Prostate gland (tissue), 2 donors: Measurements from ENCODE around the gene COA8. TPM values are rescaled to one million over a fixed set of nuclear protein-coding genes. Genes with fewer than 3 reads are reported as not detected.
A peak's percentile ranks its signal among the peaks of the same experiment; 100 is the strongest.

Experiments
- DNase-seq: peaks from one replicate; pipeline ENCODE4 v3.0.0-alpha.2; 2019; ENCODE audit warnings: low spot score
- H3K27ac ChIP-seq, 2 donors: fragments of 200-600 bp; sonication (generic); 2 replicates each; pipeline ENCODE4 v1.5.1; 2017 to 2019
- H3K27me3 ChIP-seq: fragments of 200-600 bp; sonication (generic); replicated peaks from 2 replicates; pipeline ENCODE4 v1.5.1; 2019; ENCODE audit not compliant: insufficient read depth
- H3K36me3 ChIP-seq, 2 donors: fragments of 200-600 bp; sonication (generic); 1 replicate in 1 of 2; 2 replicates in 1 of 2; pipeline versions ENCODE4 v1.5.1 to v1.8.1; 2017 to 2019
- H3K4me1 ChIP-seq: fragments of 200-600 bp; sonication (generic); replicated peaks from 2 replicates; pipeline ENCODE4 v1.5.1; 2019
- H3K4me3 ChIP-seq, 2 donors: fragments of 200-600 bp; sonication (generic); 2 replicates each; pipeline ENCODE4 v1.5.1; 2017 to 2019
- H3K9me3 ChIP-seq: fragments of 200-600 bp; sonication (generic); 2 replicates; pipeline ENCODE4 v1.5.1; 2017
- CTCF ChIP-seq, 4 experiments: fragments of 200-600 bp in 2 of 4; fragments of 450-650 bp in 2 of 4; sonication (generic) in 2 of 4; IDR thresholded peaks; 1 replicate in 3 of 4; 2 replicates in 1 of 4; pipeline ENCODE4 v1.5.1; 2016 to 2019; ENCODE audit warnings: antibody characterized with exemption in 4 of 4, mild to moderate bottlenecking in 2 of 4, moderate library complexity in 2 of 4
- POLR2A ChIP-seq: fragments of 450-650 bp; IDR thresholded peaks from one replicate; pipeline ENCODE4 v1.6.1; 2016; ENCODE audit warnings: antibody characterized with exemption, mild to moderate bottlenecking
- POLR2AphosphoS5 ChIP-seq: sonication (generic); formaldehyde crosslinking; IDR thresholded peaks from one replicate; pipeline ENCODE4 v1.6.1; 2017; ENCODE audit warnings: antibody characterized with exemption
- WGBS: methylation state at CpG from one replicate; pipeline ENCODE4 v1.1.5; 2018; 5-methylcytosine and 5-hydroxymethylcytosine counted together
- intact Hi-C: fragments of 100-400 bp; cut with DNase I; formaldehyde crosslinking; loops from one replicate; pipeline ENCODE4 v1.14.2; 2022
- total RNA-seq, 2 donors: library from RNA; depleted of rRNA; stranded (reverse); fragments of >200 nt; gene quantifications; one replicate each; pipeline ENCODE4 v1.1.0, GENCODE V29; 2016

COA8 gene
- total RNA-seq, 2 donors from 2014 or later, result 24.3 to 24.9 TPM

DNA sequence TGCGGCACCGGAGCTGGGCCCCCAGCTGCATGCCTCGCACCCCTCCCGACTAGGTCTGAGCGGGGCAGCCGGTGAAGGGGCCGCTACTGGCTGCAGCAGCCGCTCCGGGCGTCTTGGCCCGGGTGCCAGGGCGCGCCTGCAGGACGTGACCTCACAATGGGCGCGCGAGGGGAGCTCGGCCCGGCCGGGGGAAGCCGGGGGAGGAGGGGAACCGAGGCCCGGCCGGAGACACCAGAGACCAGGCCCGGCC is 656 bp upstream of the COA8 start:
- H3K27ac ChIP-seq, result peak overlapping the region; percentile 84 to 97
- peaks cover 14% of the 10 kb centered on the region for H3K4me1 ChIP-seq
- intact Hi-C loops, result loop anchor here (10.0 kb wide), 1 partner anchor 153 kb away; the partner anchor contains the start of genes XRCC3 and ZFYVE21
- no peaks in the 10 kb centered on the region for H3K27me3 ChIP-seq
- H3K4me3 ChIP-seq, result peak overlapping the region; percentile 88 to 96
- no peaks in the 10 kb centered on the region for H3K9me3 ChIP-seq
- WGBS, result 0% methylated on average over 23 of the region's 25 CpGs
- no peaks in the 10 kb centered on the region for H3K36me3 ChIP-seq
- DNase-seq, result no peak
- no peak for TF ChIP-seq CTCF (IDR thresholded peaks at IDR 0.05)
- TF ChIP-seq POLR2A, result no peak
- no peak for TF ChIP-seq POLR2AphosphoS5

DNA sequence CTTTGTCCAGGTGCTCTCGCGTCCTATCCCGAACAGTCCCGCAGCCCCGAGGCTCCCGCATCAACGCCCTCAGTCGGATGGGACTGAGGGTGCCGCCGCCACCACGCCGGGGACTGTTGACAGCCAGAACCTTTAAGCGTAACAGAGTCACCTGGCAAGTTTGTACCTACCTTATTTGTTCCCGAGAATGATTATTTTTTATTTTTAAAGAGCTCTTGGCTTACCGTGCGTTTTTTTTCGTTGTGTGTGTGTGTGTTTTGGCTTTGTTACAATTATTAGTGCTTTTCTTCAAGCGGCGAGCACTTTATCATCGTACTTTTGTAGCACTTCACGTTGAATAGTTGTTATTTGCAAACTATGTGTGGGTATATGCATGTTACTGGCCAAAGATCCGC is 463 bp downstream of the COA8 start:
- peak overlapping the region; percentile 88 to 96 for H3K4me3 ChIP-seq
- no peaks in the 10 kb centered on the region for H3K36me3 ChIP-seq
- no peaks in the 10 kb centered on the region for H3K27me3 ChIP-seq
- H3K27ac ChIP-seq, result peak overlapping the region; percentile 84 to 97
- no peaks in the 10 kb centered on the region for H3K9me3 ChIP-seq
- intact Hi-C loops, result loop anchor here (10.0 kb wide), 1 partner anchor 152 kb away; the partner anchor contains the start of genes XRCC3 and ZFYVE21
- under 1% methylated on average over 22 of the region's 22 CpGs for WGBS
- TF ChIP-seq POLR2A (no peak), POLR2AphosphoS5 (no peak), CTCF (IDR thresholded peaks at IDR 0.05) (no peak)
- peaks cover 12% of the 10 kb centered on the region for H3K4me1 ChIP-seq
- no peak for DNase-seq

DNA sequence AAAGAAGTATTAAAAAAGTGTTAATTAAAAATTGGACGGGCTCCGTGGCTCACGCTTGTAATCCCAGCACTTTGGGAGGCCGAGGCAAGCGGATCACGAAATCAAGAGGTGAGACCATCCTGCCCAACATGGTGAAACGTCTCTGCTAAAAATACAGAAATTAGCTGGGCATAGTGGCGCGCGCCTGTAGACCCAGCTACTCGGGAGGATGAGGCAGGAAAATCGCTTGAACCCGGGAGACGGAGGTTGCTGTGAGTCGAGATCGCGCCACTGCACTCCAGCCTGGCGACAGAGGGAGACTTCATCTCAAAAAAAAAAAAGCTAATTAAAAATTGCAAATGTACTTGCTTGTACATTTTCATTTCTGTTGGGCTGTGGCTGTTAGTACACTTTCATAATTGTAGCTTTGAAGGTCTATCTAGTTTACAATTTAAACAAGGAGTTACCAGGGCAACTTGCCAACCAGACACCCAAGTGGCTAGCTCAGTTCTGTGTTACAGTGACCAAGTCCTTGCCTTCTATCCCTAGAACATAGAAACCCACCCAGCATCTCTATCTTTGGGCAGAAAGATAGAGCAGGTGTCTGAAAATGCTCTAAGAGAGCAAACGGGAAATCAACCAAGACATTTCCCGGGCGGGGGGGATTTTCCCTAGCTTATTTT is 1.2 kb downstream of the COA8 start:
- TF ChIP-seq CTCF (IDR thresholded peaks at IDR 0.05) (no peak), POLR2AphosphoS5 (no peak), POLR2A (no peak)
- Histone ChIP-seq H3K27ac (no peak overlapping the region), H3K36me3 (no peaks in the 10 kb centered on the region), H3K4me3 (peak overlapping the region; percentile 88 to 96), H3K4me1 (peaks cover 7% of the 10 kb centered on the region), H3K9me3 (no peaks in the 10 kb centered on the region), H3K27me3 (no peaks in the 10 kb centered on the region)
- WGBS, result 59% methylated on average over 21 of the region's 21 CpGs
- DNase-seq, result no peak
- intact Hi-C loops, result loop anchor here (10.0 kb wide), 1 partner anchor 151 kb away; the partner anchor contains the start of genes XRCC3 and ZFYVE21

DNA sequence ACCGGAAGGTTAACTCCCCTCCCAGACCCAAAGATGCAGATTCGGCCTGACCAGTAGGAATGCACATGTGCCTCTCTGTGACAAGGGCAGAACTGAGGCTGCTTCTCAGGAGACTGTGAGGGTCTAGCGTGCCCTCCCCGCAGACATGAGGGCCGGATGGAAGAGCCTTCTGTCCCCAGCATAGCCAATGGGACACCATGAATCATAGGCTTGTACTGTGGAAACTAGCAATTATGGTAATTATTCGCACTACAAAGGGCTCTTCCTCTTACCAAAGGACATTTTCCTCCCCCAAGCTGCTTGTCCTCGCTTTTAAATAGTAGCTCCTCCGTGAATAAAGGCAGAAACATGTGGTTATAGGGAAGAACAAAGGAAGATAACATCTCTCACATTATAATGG is 6.2 kb downstream of the COA8 start:
- 53% methylated on average over 8 of the region's 8 CpGs for WGBS
- DNase-seq, result no peak
- H3K4me3 ChIP-seq, result no peak overlapping the region
- no peaks in the 10 kb centered on the region for H3K27me3 ChIP-seq
- no peaks in the 10 kb centered on the region for H3K9me3 ChIP-seq
- TF ChIP-seq CTCF (IDR thresholded peaks at IDR 0.05) (no peak), POLR2A (no peak), POLR2AphosphoS5 (no peak)
- H3K27ac ChIP-seq, result no peak overlapping the region
- intact Hi-C loops, result loop anchor here (10.0 kb wide), 1 partner anchor 146 kb away; the partner anchor contains the start of genes XRCC3 and ZFYVE21
- H3K36me3 ChIP-seq, result no peaks in the 10 kb centered on the region
- H3K4me1 ChIP-seq, result peaks cover 3% of the 10 kb centered on the region

DNA sequence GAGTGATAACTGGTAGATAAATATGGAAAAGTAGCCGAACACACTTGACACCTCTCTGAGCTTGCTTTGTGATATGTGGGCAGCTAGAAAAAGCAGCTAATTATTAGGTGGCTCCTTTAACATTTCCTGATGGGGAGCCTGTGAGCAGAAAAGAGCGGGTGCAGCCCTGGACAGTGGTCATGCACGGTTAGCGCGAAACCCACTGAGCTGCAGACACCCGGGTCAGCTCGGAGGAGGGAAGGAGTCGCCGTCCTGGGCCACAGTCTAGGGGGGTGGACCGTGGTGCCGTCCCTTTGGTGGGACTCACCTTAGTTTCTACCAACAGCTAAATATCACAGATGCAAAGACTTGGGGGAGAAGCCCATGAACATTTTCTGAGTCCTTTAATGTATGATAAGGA is 6.6 kb downstream of the COA8 start:
- no peak for DNase-seq
- no peaks in the 10 kb centered on the region for H3K36me3 ChIP-seq
- no peak overlapping the region for H3K4me3 ChIP-seq
- intact Hi-C loops, result loop anchor here (10.0 kb wide), 1 partner anchor 145 kb away; the partner anchor contains the start of genes XRCC3 and ZFYVE21
- no peaks in the 10 kb centered on the region for H3K9me3 ChIP-seq
- no peaks in the 10 kb centered on the region for H3K27me3 ChIP-seq
- no peak for TF ChIP-seq CTCF (IDR thresholded peaks at IDR 0.05)
- TF ChIP-seq POLR2AphosphoS5, result no peak
- no peak for TF ChIP-seq POLR2A
- WGBS, result 69% methylated on average over 11 of the region's 11 CpGs
- no peaks in the 10 kb centered on the region for H3K4me1 ChIP-seq
- no peak overlapping the region for H3K27ac ChIP-seq
